SK-N-MC (cell line): ENCODE measurements around the gene HINT1.

Source experiments
- FOXP2 ChIP-seq: optimal IDR thresholded peaks from 2 replicates; pipeline ENCODE3; 2011; ENCODE audit warnings: mild to moderate bottlenecking, moderate library complexity; ENCODE audit not compliant: insufficient read depth; ENCODE audit errors: extremely low read length, control extremely low read depth
- POLR2AphosphoS5 ChIP-seq: IDR thresholded peaks from 2 replicates; pipeline ENCODE4 v1.6.1; 2012; ENCODE audit warnings: mild to moderate bottlenecking, low read depth, low read length, borderline replicate concordance

GRCh38 chr5:131114754-131115153, 50.3 kb downstream of the HINT1 start:
- TF ChIP-seq POLR2AphosphoS5 (no peak), FOXP2 (no peak)
